Neural cell (in vitro differentiated cells): ENCODE results near the gene SNX33. TPM values are rescaled to one million over a fixed set of nuclear protein-coding genes. Genes with fewer than 3 reads are reported as not detected.
"Not testable (repeated sequence)": the region's sequence is repeated elsewhere in the genome, so short reads cannot be mapped to it uniquely, and the experiment has no call there.

Experiments
- H2AFZ ChIP-seq: fragments of 200-600, 300-800 bp; sonication (generic), shearing (Covaris generic); 2 replicates; pipeline ENCODE4 v1.6.0; 2014; ENCODE audit warnings: low read depth, mild to moderate bottlenecking, antibody characterized with exemption, low read length, moderate library complexity
- H3F3A ChIP-seq: fragments of 200-600 bp; shearing (Covaris generic); 2 replicates; pipeline ENCODE4 v1.6.1; 2016; ENCODE audit warnings: mild to moderate bottlenecking, moderate library complexity, mixed read lengths, antibody characterized with exemption, low read length; ENCODE audit not compliant: insufficient read depth, poor library complexity, severe bottlenecking
- H3K27ac ChIP-seq: fragments of 200-600, 300-800 bp; sonication (generic), shearing (Covaris generic); 2 replicates; pipeline ENCODE4 v1.5.1; 2014; ENCODE audit warnings: mild to moderate bottlenecking, low read length, moderate library complexity
- H3K27me3 ChIP-seq: fragments of 300-800, 200-600 bp; sonication (generic), shearing (Covaris generic); 2 replicates; pipeline ENCODE4 v1.6.0; 2014; ENCODE audit warnings: mild to moderate bottlenecking, low read depth, low read length, moderate library complexity; ENCODE audit not compliant: insufficient read depth
- H3K36me3 ChIP-seq: fragments of 300-800, 200-600 bp; sonication (generic), shearing (Covaris generic); 2 replicates; pipeline ENCODE4 v1.5.1; 2014; ENCODE audit warnings: mild to moderate bottlenecking, antibody characterized with exemption, low read length, moderate library complexity; ENCODE audit not compliant: insufficient read depth
- H3K4me2 ChIP-seq: fragments of 300-800, 200-600 bp; sonication (generic), shearing (Covaris generic); 2 replicates; pipeline ENCODE4 v1.6.0; 2014; ENCODE audit warnings: mild to moderate bottlenecking, low read length
- H3K4me3 ChIP-seq: fragments of 300-800, 200-600 bp; sonication (generic), shearing (Covaris generic); 2 replicates; pipeline ENCODE4 v1.5.1; 2014; ENCODE audit warnings: mild to moderate bottlenecking, low read length, moderate library complexity
- H3K79me2 ChIP-seq: fragments of 200-600 bp; shearing (Covaris generic); replicated peaks from 2 replicates; pipeline ENCODE4 v1.6.0; 2014; ENCODE audit warnings: mild to moderate bottlenecking, low read length, moderate library complexity; ENCODE audit not compliant: insufficient read depth
- H3K9ac ChIP-seq: fragments of 300-800, 200-600 bp; sonication (generic), shearing (Covaris generic); 2 replicates; pipeline ENCODE4 v1.6.1; 2016; ENCODE audit warnings: mild to moderate bottlenecking, low read length, mixed read lengths
- H3K9me2 ChIP-seq: fragments of 200-600 bp; shearing (Covaris generic); 2 replicates; pipeline ENCODE4 v1.6.1; 2016; ENCODE audit warnings: mild to moderate bottlenecking, low read length, mixed read lengths; ENCODE audit not compliant: insufficient read depth
- H3K9me3 ChIP-seq: fragments of 200-600, 300-800 bp; sonication (generic), shearing (Covaris generic); 2 replicates; pipeline ENCODE4 v1.6.1; 2016; ENCODE audit warnings: mild to moderate bottlenecking, mixed run types, low read length, moderate library complexity, mixed read lengths
- H4K20me1 ChIP-seq: fragments of 200-600 bp; shearing (Covaris generic); 2 replicates; pipeline ENCODE4 v1.6.1; 2016; ENCODE audit warnings: mild to moderate bottlenecking, mixed run types; ENCODE audit not compliant: insufficient read depth
- CTCF ChIP-seq: fragments of 450-650 bp; IDR thresholded peaks from 2 replicates; pipeline ENCODE4 v1.5.1; 2014; ENCODE audit warnings: antibody characterized with exemption, mild to moderate bottlenecking, moderate library complexity; ENCODE audit not compliant: poor library complexity, severe bottlenecking
- EP300 ChIP-seq: fragments of 450-650 bp; conservative IDR thresholded peaks from 2 replicates; pipeline ENCODE4 v1.6.1; 2014; ENCODE audit warnings: antibody characterized with exemption, mild to moderate bottlenecking, moderate library complexity; ENCODE audit not compliant: poor library complexity, severe bottlenecking
- EZH2 ChIP-seq: fragments of 200-600, 300-800 bp; shearing (Covaris generic), sonication (generic); IDR thresholded peaks from 2 replicates; pipeline ENCODE4 v1.6.1; 2014; ENCODE audit warnings: antibody characterized with exemption, low read length, borderline replicate concordance, mild to moderate bottlenecking; ENCODE audit not compliant: insufficient read depth, poor library complexity, severe bottlenecking
- MXI1 ChIP-seq: fragments of 450-650 bp; conservative IDR thresholded peaks from 2 replicates; pipeline ENCODE4 v1.6.1; 2014; ENCODE audit warnings: antibody characterized with exemption, mild to moderate bottlenecking; ENCODE audit not compliant: poor library complexity, severe bottlenecking
- POLR2AphosphoS5 ChIP-seq: IDR thresholded peaks from 2 replicates; pipeline ENCODE4 v1.6.1; 2012
- RAD21 ChIP-seq: fragments of 450-650 bp; conservative IDR thresholded peaks from 2 replicates; pipeline ENCODE4 v1.6.1; 2014; ENCODE audit warnings: antibody characterized with exemption, mild to moderate bottlenecking, moderate library complexity
- REST ChIP-seq: IDR thresholded peaks from 2 replicates; pipeline ENCODE4 v1.6.1; 2012; ENCODE audit warnings: borderline replicate concordance
- SMC3 ChIP-seq: fragments of 450-650 bp; conservative IDR thresholded peaks from 2 replicates; pipeline ENCODE4 v1.6.1; 2014; ENCODE audit warnings: antibody characterized with exemption, mild to moderate bottlenecking, moderate library complexity; ENCODE audit not compliant: poor library complexity
- TAF1 ChIP-seq: IDR thresholded peaks from 2 replicates; pipeline ENCODE4 v1.6.1; 2012; ENCODE audit warnings: low read depth
- polyA plus RNA-seq: library from polyadenylated mRNA; depleted of rRNA; stranded (reverse); fragments of >200 nt; gene quantifications from 2 replicates; pipeline ENCODE4 v1.2.3, GENCODE V29; 2014

SNX33 gene
- polyA plus RNA-seq, 1 donor from 2014 or later: 0.14 TPM

- TF ChIP-seq EZH2 (no peak), EP300 (no peak), RAD21 (no peak), REST (no peak)
- no peaks in the 10 kb centered on the region for H3K79me2 ChIP-seq
- H3F3A ChIP-seq: no peaks in the 10 kb centered on the region
- H2AFZ ChIP-seq: no peak overlapping the region
- H3K4me2 ChIP-seq: no peak overlapping the region
- no peak overlapping the region for H3K4me3 ChIP-seq
- no peaks in the 10 kb centered on the region for H3K27me3 ChIP-seq
- no peaks in the 10 kb centered on the region for H3K9me3 ChIP-seq
- H3K9ac ChIP-seq: no peak overlapping the region
- H3K36me3 ChIP-seq: no peaks in the 10 kb centered on the region
- no peak overlapping the region for H3K27ac ChIP-seq
- H4K20me1 ChIP-seq: no peaks in the 10 kb centered on the region
- no peaks in the 10 kb centered on the region for H3K9me2 ChIP-seq
Observed at GRCh38 chr15:75704263-75704615, 56.5 kb downstream of the SNX33 start.

GRCh38 chr15:75704618-75705017, 56.9 kb downstream of the SNX33 start:
- no peak overlapping the region for H2AFZ ChIP-seq
- no peak overlapping the region for H3K4me2 ChIP-seq
- no peaks in the 10 kb centered on the region for H4K20me1 ChIP-seq
- H3K9me2 ChIP-seq: no peaks in the 10 kb centered on the region
- H3K9ac ChIP-seq: no peak overlapping the region
- no peak overlapping the region for H3K4me3 ChIP-seq
- no peaks in the 10 kb centered on the region for H3K36me3 ChIP-seq
- no peaks in the 10 kb centered on the region for H3K79me2 ChIP-seq
- H3K27me3 ChIP-seq: no peaks in the 10 kb centered on the region
- no peak overlapping the region for H3K27ac ChIP-seq
- no peaks in the 10 kb centered on the region for H3F3A ChIP-seq
- no peak for TF ChIP-seq REST
- no peak for TF ChIP-seq CTCF
- TF ChIP-seq RAD21: no peak
- TF ChIP-seq EZH2: no peak
- TF ChIP-seq MXI1: no peak
- no peak for TF ChIP-seq SMC3
- TF ChIP-seq TAF1: no peak
- TF ChIP-seq POLR2AphosphoS5: no peak
- TF ChIP-seq EP300: no peak
- no peaks in the 10 kb centered on the region for H3K9me3 ChIP-seq

GRCh38 chr15:75705375-75705774, 57.7 kb downstream of the SNX33 start:
- H4K20me1 ChIP-seq, H3K4me3 ChIP-seq, H3K9me2 ChIP-seq, H3K4me2 ChIP-seq, H3F3A ChIP-seq, H2AFZ ChIP-seq, H3K36me3 ChIP-seq, H3K9ac ChIP-seq, H3K27ac ChIP-seq, H3K79me2 ChIP-seq, H3K27me3 ChIP-seq, H3K9me3 ChIP-seq: not testable (repeated sequence)
